GM19238 (cell line): ENCODE measurements around the gene SENP7.
"Not testable (repeated sequence)": the region's sequence is repeated elsewhere in the genome, so short reads cannot be mapped to it uniquely, and the experiment has no call there.

ENCODE experiments used
- DNase-seq: peaks from one replicate; pipeline ENCODE4 v3.0.0; 2011; ENCODE audit warnings: low spot score; ENCODE audit not compliant: insufficient read length

SENP7 gene

GRCh38 chr3:101458387-101458786 lies 54.6 kb downstream of the SENP7 start:
- DNase-seq = no peak

- DNase-seq = no peak
Observed at GRCh38 chr3:101454629-101455028, 58.4 kb downstream of the SENP7 start.

- DNase-seq = no peak
Observed at GRCh38 chr3:101453961-101454360, 59.1 kb downstream of the SENP7 start.

GRCh38 chr3:101438641-101439040 lies 74.4 kb downstream of the SENP7 start:
- DNase-seq = not testable (repeated sequence)

- no peak for DNase-seq
Observed at GRCh38 chr3:101433652-101434051, 79.4 kb downstream of the SENP7 start.

- no peak for DNase-seq
Observed at GRCh38 chr3:101423984-101424888, 88.8 kb downstream of the SENP7 start.

GRCh38 chr3:101418851-101419250 lies 94.2 kb downstream of the SENP7 start:
- no peak for DNase-seq

GRCh38 chr3:101414121-101414520 lies 98.9 kb downstream of the SENP7 start:
- DNase-seq = no peak

- no peak for DNase-seq
Observed at GRCh38 chr3:101413656-101414055, 99.4 kb downstream of the SENP7 start.

GRCh38 chr3:101391413-101391950 lies 121.5 kb downstream of the SENP7 start:
- DNase-seq = no peak

- no peak for DNase-seq
Observed at GRCh38 chr3:101388706-101389105, 124.3 kb downstream of the SENP7 start.

- DNase-seq = no peak
Observed at GRCh38 chr3:101387351-101387750, 125.7 kb downstream of the SENP7 start.

GRCh38 chr3:101384426-101384825 lies 128.6 kb downstream of the SENP7 start:
- DNase-seq = no peak

- DNase-seq = no peak
Observed at GRCh38 chr3:101383656-101384055, 129.4 kb downstream of the SENP7 start.

- DNase-seq = no peak
Observed at GRCh38 chr3:101383156-101383575, 129.8 kb downstream of the SENP7 start.

- no peak for DNase-seq
Observed at GRCh38 chr3:101381809-101382208, 131.2 kb downstream of the SENP7 start.

- DNase-seq = peak; percentile 6
Observed at GRCh38 chr3:101379658-101380376, 133.2 kb downstream of the SENP7 start.

- DNase-seq = no peak
Observed at GRCh38 chr3:101377796-101378195, 135.2 kb downstream of the SENP7 start.

GRCh38 chr3:101377209-101377608 lies 135.8 kb downstream of the SENP7 start:
- DNase-seq = no peak

GRCh38 chr3:101375586-101375985 lies 137.4 kb downstream of the SENP7 start:
- DNase-seq = no peak

- DNase-seq = no peak
Observed at GRCh38 chr3:101362406-101362805, 150.6 kb downstream of the SENP7 start.

- no peak for DNase-seq
Observed at GRCh38 chr3:101351829-101352228, 161.2 kb downstream of the SENP7 start.
